GM04503 (cell line): ENCODE results near the gene CRTC1.

Experiments used
- DNase-seq: peaks from one replicate; pipeline ENCODE4 v3.0.0-alpha.2; 2012; ENCODE audit warnings: low read depth

Gene CRTC1

GRCh38 chr19:18770663-18771327 lies 87.3 kb downstream of the CRTC1 start:
- DNase-seq: no peak

GRCh38 chr19:18771328-18772242 lies 88.1 kb downstream of the CRTC1 start:
- no peak for DNase-seq

GRCh38 chr19:18772620-18773587 lies 89.4 kb downstream of the CRTC1 start:
- DNase-seq: no peak

- no peak for DNase-seq
Observed at GRCh38 chr19:18773682-18774081, 90.2 kb downstream of the CRTC1 start.

- DNase-seq: no peak
Observed at GRCh38 chr19:18774107-18774506, 90.6 kb downstream of the CRTC1 start.

GRCh38 chr19:18774782-18775444 lies 91.4 kb downstream of the CRTC1 start:
- DNase-seq: no peak

- DNase-seq: no peak
Observed at GRCh38 chr19:18775586-18776287, 92.3 kb downstream of the CRTC1 start.

- no peak for DNase-seq
Observed at GRCh38 chr19:18776288-18776594, 92.8 kb downstream of the CRTC1 start.

- no peak for DNase-seq
Observed at GRCh38 chr19:18776736-18777135, 93.3 kb downstream of the CRTC1 start.

GRCh38 chr19:18777301-18778075 lies 94.0 kb downstream of the CRTC1 start:
- DNase-seq: no peak

GRCh38 chr19:18778076-18778389 lies 94.6 kb downstream of the CRTC1 start:
- DNase-seq: no peak

- no peak for DNase-seq
Observed at GRCh38 chr19:18778826-18779495, 95.5 kb downstream of the CRTC1 start.

- no peak for DNase-seq
Observed at GRCh38 chr19:18780081-18780480, 96.6 kb downstream of the CRTC1 start.

- DNase-seq: no peak
Observed at GRCh38 chr19:18780631-18781030, 97.2 kb downstream of the CRTC1 start.

GRCh38 chr19:18781047-18781600 lies 97.6 kb downstream of the CRTC1 start:
- DNase-seq: no peak

GRCh38 chr19:18781885-18782527 lies 98.5 kb downstream of the CRTC1 start:
- no peak for DNase-seq

- DNase-seq: no peak
Observed at GRCh38 chr19:18782559-18783225, 99.2 kb downstream of the CRTC1 start.

GRCh38 chr19:18783958-18784785 lies 100.7 kb downstream of the CRTC1 start:
- no peak for DNase-seq
